DOHH2 (cell line): ENCODE measurements around the gene EXOC3L2.

ENCODE experiments used
- H3F3A ChIP-seq: fragments of 200-600 bp; sonication (generic), shearing (Covaris generic); 2 replicates; pipeline ENCODE4 v1.6.0; 2016; ENCODE audit warnings: antibody characterized with exemption, mild to moderate bottlenecking; ENCODE audit not compliant: control insufficient read depth, insufficient read depth
- H3K27ac ChIP-seq: fragments of 200-600 bp; sonication (generic); 2 replicates; pipeline ENCODE4 v1.5.1; 2014; ENCODE audit warnings: low read depth, mild to moderate bottlenecking, low read length, moderate library complexity
- H3K27me3 ChIP-seq: fragments of 200-600 bp; sonication (generic); 2 replicates; pipeline ENCODE4 v1.6.1; 2014; ENCODE audit warnings: mild to moderate bottlenecking, low read length, mixed read lengths; ENCODE audit not compliant: control insufficient read depth
- H3K36me3 ChIP-seq: fragments of 200-600 bp; sonication (generic); 2 replicates; pipeline ENCODE4 v1.6.1; 2014; ENCODE audit warnings: mild to moderate bottlenecking, low read length, moderate library complexity, mixed read lengths; ENCODE audit not compliant: control insufficient read depth
- H3K4me1 ChIP-seq: fragments of 200-600 bp; sonication (generic); 2 replicates; pipeline ENCODE4 v1.6.1; 2014; ENCODE audit warnings: mild to moderate bottlenecking, low read length, mixed read lengths; ENCODE audit not compliant: control insufficient read depth
- H3K4me2 ChIP-seq: fragments of 200-600 bp; sonication (generic); 2 replicates; pipeline ENCODE4 v1.6.0; 2014; ENCODE audit warnings: mild to moderate bottlenecking, low read length, moderate library complexity
- H3K4me3 ChIP-seq: fragments of 200-600 bp; sonication (generic); 2 replicates; pipeline ENCODE4 v1.5.1; 2014; ENCODE audit warnings: mild to moderate bottlenecking, low read length, mixed read lengths
- H3K79me2 ChIP-seq: fragments of 200-600 bp; sonication (generic); 2 replicates; pipeline ENCODE4 v1.6.1; 2014; ENCODE audit warnings: mild to moderate bottlenecking, low read length, mixed read lengths; ENCODE audit not compliant: control insufficient read depth
- H3K9me2 ChIP-seq: fragments of 200-600 bp; sonication (generic); replicated peaks from 2 replicates; pipeline ENCODE4 v1.6.1; 2014; ENCODE audit warnings: mild to moderate bottlenecking, low read length, mixed read lengths; ENCODE audit not compliant: control insufficient read depth
- H3K9me3 ChIP-seq: fragments of 200-600 bp; sonication (generic); 2 replicates; pipeline ENCODE4 v1.6.1; 2014; ENCODE audit warnings: antibody characterized with exemption, low read length, mixed read lengths; ENCODE audit not compliant: control insufficient read depth, insufficient read depth
- H4K20me1 ChIP-seq: fragments of 200-600 bp; sonication (generic); 2 replicates; pipeline ENCODE4 v1.6.0; 2014; ENCODE audit warnings: low read depth, mild to moderate bottlenecking, antibody characterized with exemption, low read length, moderate library complexity; ENCODE audit not compliant: control insufficient read depth, insufficient read depth
- CTCF ChIP-seq: fragments of 200-600 bp; sonication (generic); IDR thresholded peaks from one replicate; pipeline ENCODE4 v1.5.1; 2014; ENCODE audit warnings: antibody characterized with exemption, mild to moderate bottlenecking, low read depth, low read length; ENCODE audit not compliant: poor library complexity, severe bottlenecking
- EZH2phosphoT487 ChIP-seq: fragments of 200-600 bp; sonication (generic); IDR thresholded peaks from 2 replicates; pipeline ENCODE4 v1.6.1; 2017; ENCODE audit warnings: borderline replicate concordance, mild to moderate bottlenecking, antibody characterized with exemption, low read length, moderate library complexity, mixed read lengths

The EXOC3L2 gene

GRCh38 chr19:45170146-45171106 lies 74.8 kb downstream of the EXOC3L2 start:
- H3K9me2 ChIP-seq, result no peaks in the 10 kb centered on the region
- H4K20me1 ChIP-seq, result no peaks in the 10 kb centered on the region
- TF ChIP-seq EZH2phosphoT487 (no peak), CTCF (no peak)
- H3K4me1 ChIP-seq, result peaks cover 6% of the 10 kb centered on the region; the same call in 1 of the 2 replicates
- no peaks in the 10 kb centered on the region for H3K36me3 ChIP-seq
- H3K79me2 ChIP-seq, result peaks cover 12% of the 10 kb centered on the region
- no peaks in the 10 kb centered on the region for H3K27me3 ChIP-seq
- H3F3A ChIP-seq, result no peaks in the 10 kb centered on the region
- no peak overlapping the region for H3K4me3 ChIP-seq
- H3K27ac ChIP-seq, result no peak overlapping the region
- no peaks in the 10 kb centered on the region for H3K9me3 ChIP-seq
- H3K4me2 ChIP-seq, result no peak overlapping the region

GRCh38 chr19:45169602-45170001 lies 75.6 kb downstream of the EXOC3L2 start:
- no peaks in the 10 kb centered on the region for H3K9me3 ChIP-seq
- no peaks in the 10 kb centered on the region for H3K27me3 ChIP-seq
- no peak for TF ChIP-seq EZH2phosphoT487
- no peak for TF ChIP-seq CTCF
- no peak overlapping the region for H3K4me3 ChIP-seq
- H3K4me1 ChIP-seq, result peaks cover 10% of the 10 kb centered on the region
- H3K36me3 ChIP-seq, result no peaks in the 10 kb centered on the region
- no peak overlapping the region for H3K4me2 ChIP-seq
- peaks cover 11% of the 10 kb centered on the region for H3K79me2 ChIP-seq
- no peaks in the 10 kb centered on the region for H3F3A ChIP-seq
- no peak overlapping the region for H3K27ac ChIP-seq
- no peaks in the 10 kb centered on the region for H4K20me1 ChIP-seq
- H3K9me2 ChIP-seq, result no peaks in the 10 kb centered on the region

- no peaks in the 10 kb centered on the region for H3F3A ChIP-seq
- H3K27ac ChIP-seq, result no peak overlapping the region
- TF ChIP-seq EZH2phosphoT487, result no peak
- TF ChIP-seq CTCF, result no peak
- H3K9me2 ChIP-seq, result no peaks in the 10 kb centered on the region
- peaks cover 6% of the 10 kb centered on the region for H3K79me2 ChIP-seq
- H3K4me3 ChIP-seq, result no peak overlapping the region
- H3K36me3 ChIP-seq, result no peaks in the 10 kb centered on the region
- H3K4me2 ChIP-seq, result no peak overlapping the region
- no peaks in the 10 kb centered on the region for H3K9me3 ChIP-seq
- H4K20me1 ChIP-seq, result no peaks in the 10 kb centered on the region
- H3K4me1 ChIP-seq, result peaks cover 17% of the 10 kb centered on the region
- no peaks in the 10 kb centered on the region for H3K27me3 ChIP-seq
Observed at GRCh38 chr19:45168767-45169351, 76.3 kb downstream of the EXOC3L2 start.
